ENCODE results near the gene SLC7A5.
"Not testable (repeated sequence)": the region's sequence is repeated elsewhere in the genome, so short reads cannot be mapped to it uniquely, and the experiment has no call there.

The SLC7A5 gene

DNA sequence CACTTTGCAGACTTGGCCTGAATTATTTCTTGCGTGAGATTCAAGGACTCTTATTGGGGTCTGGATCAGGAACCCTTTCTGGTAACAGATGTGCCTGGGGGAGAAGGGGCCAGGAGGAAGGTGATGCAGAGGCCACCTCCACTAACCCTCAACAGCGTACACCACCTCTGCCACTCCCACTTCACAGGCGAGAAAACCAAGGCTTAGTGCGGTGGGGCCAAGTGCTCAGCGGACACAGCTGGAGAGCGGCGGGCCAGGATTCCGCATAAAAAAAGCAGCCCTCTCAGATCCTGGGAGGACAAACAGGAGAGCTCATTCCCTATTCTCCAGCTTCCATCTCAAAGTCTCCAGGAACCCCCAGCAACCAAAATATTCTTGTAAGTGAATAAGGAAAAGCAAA is 51.4 kb downstream of the SLC7A5 start:
- peaks cover 3% of the 10 kb centered on the region for H3K9me3 ChIP-seq (ENCODE audit: control insufficient read depth, low read depth, low read length)
- H3K27me3 ChIP-seq (ENCODE audit: control insufficient read depth, insufficient read depth, low read length) = peaks cover 6% of the 10 kb centered on the region
- H3K4me3 ChIP-seq (ENCODE audit: low read length) = no peak overlapping the region
- no peak overlapping the region for H3K9ac ChIP-seq (ENCODE audit: low read length)
- peaks cover 12% of the 10 kb centered on the region for H3K4me1 ChIP-seq (ENCODE audit: control insufficient read depth, low read depth, low read length)
- H3K36me3 ChIP-seq (ENCODE audit: control insufficient read depth, low read depth, low read length) = no peaks in the 10 kb centered on the region
- no peak overlapping the region for H3K27ac ChIP-seq (ENCODE audit: low read length)

DNA sequence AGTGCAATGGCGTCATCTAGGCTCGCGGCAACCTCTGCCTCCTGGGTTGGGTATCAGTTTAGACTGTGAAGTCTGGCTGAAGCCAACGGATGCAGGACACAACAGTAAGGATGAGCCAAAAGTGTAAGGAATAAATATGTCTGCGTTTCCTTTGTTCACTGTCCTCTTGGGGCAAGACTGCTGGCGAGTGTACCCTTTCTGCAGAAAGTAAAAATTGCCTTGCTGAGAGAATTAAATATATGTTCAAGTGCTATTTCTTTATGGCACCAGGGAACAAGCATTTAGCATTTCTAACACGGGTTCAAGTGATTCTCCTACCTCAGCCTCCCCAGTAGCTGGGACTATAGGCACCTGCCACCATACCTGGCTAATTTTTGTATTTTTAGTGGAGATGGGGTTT is 51.9 kb downstream of the SLC7A5 start:
- not testable (repeated sequence) for H3K27me3 ChIP-seq (ENCODE audit: control insufficient read depth, insufficient read depth, low read length); H3K4me1 ChIP-seq (ENCODE audit: control insufficient read depth, low read depth, low read length); H3K4me3 ChIP-seq (ENCODE audit: low read length); H3K9ac ChIP-seq (ENCODE audit: low read length); H3K9me3 ChIP-seq (ENCODE audit: control insufficient read depth, low read depth, low read length); H3K27ac ChIP-seq (ENCODE audit: low read length); H3K36me3 ChIP-seq (ENCODE audit: control insufficient read depth, low read depth, low read length)

DNA sequence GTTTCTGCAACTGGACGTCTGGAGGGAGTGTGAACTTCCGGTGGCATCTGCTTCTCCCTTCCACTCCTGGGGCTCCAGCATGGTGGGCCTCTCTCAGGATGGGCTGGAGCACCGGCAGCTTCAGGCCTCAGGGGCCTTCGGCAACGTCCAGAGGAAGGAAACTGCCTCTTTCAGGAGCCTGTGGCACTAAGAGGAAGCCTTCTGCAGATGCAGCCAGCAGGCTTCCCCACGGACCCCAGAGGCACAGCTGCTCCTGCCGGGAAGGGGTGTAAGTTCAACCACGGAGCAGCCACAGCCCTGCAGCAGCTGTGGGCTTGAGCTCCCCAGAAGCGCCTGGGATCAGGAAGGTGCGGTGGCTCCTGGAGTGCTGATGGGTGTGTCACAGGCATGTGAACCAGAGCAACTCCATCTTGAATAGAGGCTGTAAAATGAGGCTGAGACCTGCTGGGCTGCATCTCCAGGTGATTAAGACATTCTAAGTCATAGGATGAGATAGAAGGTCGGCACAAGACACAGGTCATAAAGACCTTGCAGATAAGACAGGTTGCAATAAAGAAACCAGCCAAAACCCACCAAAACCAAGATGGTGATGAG is 52.7 kb downstream of the SLC7A5 start:
- Histone ChIP-seq H3K36me3 (ENCODE audit: control insufficient read depth, low read depth, low read length) (no peaks in the 10 kb centered on the region), H3K4me1 (ENCODE audit: control insufficient read depth, low read depth, low read length) (no peaks in the 10 kb centered on the region), H3K9ac (ENCODE audit: low read length) (no peak overlapping the region)

DNA sequence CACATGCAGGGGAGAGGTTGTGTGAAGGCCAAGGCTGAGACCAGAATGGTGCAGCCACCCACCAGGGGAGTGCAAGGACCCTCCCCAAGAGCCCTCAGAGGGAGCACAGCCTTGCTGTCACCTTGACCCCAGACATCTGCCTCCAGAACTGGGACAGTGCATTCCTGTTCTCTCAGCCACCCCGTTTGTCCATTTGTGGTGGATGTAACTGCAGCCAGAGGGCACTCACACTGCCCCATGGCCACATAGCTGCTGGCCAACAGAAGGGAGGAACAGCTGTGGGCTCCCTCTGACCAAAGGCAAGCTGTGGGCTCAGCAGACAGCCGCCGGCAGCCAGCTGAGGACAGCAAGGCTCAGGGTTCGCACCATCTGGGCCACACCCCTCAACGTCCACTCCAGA is 53.7 kb downstream of the SLC7A5 start:
- Histone ChIP-seq H3K4me3 (ENCODE audit: low read length) (no peak overlapping the region), H3K27ac (ENCODE audit: low read length) (no peak overlapping the region), H3K9me3 (ENCODE audit: control insufficient read depth, low read depth, low read length) (peaks cover 3% of the 10 kb centered on the region), H3K36me3 (ENCODE audit: control insufficient read depth, low read depth, low read length) (no peaks in the 10 kb centered on the region), H3K4me1 (ENCODE audit: control insufficient read depth, low read depth, low read length) (no peaks in the 10 kb centered on the region), H3K27me3 (ENCODE audit: control insufficient read depth, insufficient read depth, low read length) (no peaks in the 10 kb centered on the region), H3K9ac (ENCODE audit: low read length) (no peak overlapping the region)

More for the DNA sequence above, 52.7 kb downstream of the SLC7A5 start:
- Histone ChIP-seq H3K4me3 (ENCODE audit: low read length) (no peak overlapping the region), H3K27me3 (ENCODE audit: control insufficient read depth, insufficient read depth, low read length) (no peaks in the 10 kb centered on the region), H3K9me3 (ENCODE audit: control insufficient read depth, low read depth, low read length) (peaks cover 3% of the 10 kb centered on the region), H3K27ac (ENCODE audit: low read length) (no peak overlapping the region)

DNA sequence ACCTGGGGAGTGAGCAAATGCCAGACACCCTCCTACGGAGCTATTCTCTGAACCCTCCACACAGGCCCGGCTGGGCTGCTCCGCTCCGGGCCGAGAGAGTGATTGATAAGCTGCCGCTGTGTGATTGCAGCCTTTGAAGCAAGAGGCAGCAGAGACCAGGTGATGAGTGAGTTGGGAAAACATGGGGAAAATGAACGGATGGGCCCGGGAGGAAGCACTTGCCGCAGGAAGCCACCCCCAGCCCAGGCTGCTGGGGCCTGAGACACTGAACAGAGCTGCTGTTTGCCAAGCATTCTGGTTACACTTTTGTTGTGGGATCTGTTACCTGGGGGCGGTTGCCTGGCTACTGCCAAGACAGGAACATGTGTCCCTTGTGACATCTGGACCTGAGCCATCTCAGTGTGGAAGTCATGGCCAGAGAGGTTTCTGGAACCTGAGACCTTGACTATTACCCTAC is 57.1 kb downstream of the SLC7A5 start:
- Histone ChIP-seq H3K4me3 (ENCODE audit: low read length) (no peak overlapping the region), H3K4me1 (ENCODE audit: control insufficient read depth, low read depth, low read length) (no peaks in the 10 kb centered on the region), H3K9ac (ENCODE audit: low read length) (no peak overlapping the region)

DNA sequence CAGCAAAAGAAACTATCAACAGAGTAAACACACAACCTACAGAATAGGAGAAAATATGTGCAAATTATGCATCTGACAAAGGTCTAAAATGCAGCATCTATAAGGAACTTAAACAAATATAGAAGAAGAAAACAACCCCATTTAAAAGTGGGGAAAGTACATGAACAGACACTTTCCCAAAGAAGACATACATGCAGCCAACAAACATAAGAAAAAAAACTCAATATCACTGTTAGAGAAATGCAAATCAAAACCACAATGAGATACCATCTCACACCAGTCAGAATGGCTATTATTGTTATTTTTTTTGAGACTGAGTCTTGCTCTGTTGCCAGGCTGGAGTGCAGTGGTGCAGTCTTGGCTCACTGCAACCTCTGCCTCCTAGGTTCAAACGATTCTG is 57.9 kb downstream of the SLC7A5 start:
- not testable (repeated sequence) for H3K4me1 ChIP-seq (ENCODE audit: control insufficient read depth, low read depth, low read length); H3K27me3 ChIP-seq (ENCODE audit: control insufficient read depth, insufficient read depth, low read length); H3K9ac ChIP-seq (ENCODE audit: low read length); H3K27ac ChIP-seq (ENCODE audit: low read length); H3K4me3 ChIP-seq (ENCODE audit: low read length); H3K36me3 ChIP-seq (ENCODE audit: control insufficient read depth, low read depth, low read length); H3K9me3 ChIP-seq (ENCODE audit: control insufficient read depth, low read depth, low read length)

More for the DNA sequence above, 57.1 kb downstream of the SLC7A5 start:
- no peak overlapping the region for H3K27ac ChIP-seq (ENCODE audit: low read length)
- no peaks in the 10 kb centered on the region for H3K9me3 ChIP-seq (ENCODE audit: control insufficient read depth, low read depth, low read length)
- H3K36me3 ChIP-seq (ENCODE audit: control insufficient read depth, low read depth, low read length) = no peaks in the 10 kb centered on the region
- no peaks in the 10 kb centered on the region for H3K27me3 ChIP-seq (ENCODE audit: control insufficient read depth, insufficient read depth, low read length)

DNA sequence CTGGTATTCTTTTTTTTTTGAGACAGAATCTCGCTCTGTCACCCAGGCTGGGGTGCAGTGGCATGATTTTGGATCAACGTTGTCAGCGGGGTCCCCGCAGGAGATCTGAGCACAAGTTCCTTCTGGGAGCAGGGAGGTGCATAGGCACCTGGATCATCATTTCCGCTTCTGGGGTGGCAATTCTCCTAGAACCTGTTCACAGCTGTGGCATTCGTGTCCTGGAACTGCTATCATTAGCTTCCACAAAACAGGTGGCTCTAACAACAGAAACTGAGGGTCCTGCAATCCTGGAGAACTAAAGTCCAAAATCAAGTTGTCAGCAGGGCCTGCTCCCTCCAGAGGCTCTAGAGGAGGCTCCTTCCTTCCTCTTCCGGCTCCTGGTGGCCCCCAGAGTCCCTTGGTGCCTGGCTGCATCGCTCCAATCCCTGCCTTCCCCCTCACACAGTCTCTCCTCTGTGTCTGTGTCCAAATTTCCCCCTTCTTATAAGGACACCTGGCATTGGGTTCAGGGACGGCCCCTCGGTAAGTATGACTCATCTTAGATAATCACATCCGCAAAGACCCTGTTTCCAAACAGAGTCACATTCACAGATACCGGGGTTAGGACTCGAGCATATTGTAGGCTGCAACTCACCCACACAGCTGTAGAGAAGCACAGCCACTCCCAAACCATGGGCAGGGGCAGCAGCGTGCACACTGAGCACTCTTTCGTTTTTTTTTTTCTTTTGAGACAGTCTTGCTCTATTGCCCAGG is 60.0 kb downstream of the SLC7A5 start:
- no peak overlapping the region for H3K4me3 ChIP-seq (ENCODE audit: low read length)
- H3K27me3 ChIP-seq (ENCODE audit: control insufficient read depth, insufficient read depth, low read length) = no peaks in the 10 kb centered on the region
- no peaks in the 10 kb centered on the region for H3K36me3 ChIP-seq (ENCODE audit: control insufficient read depth, low read depth, low read length)
- no peaks in the 10 kb centered on the region for H3K9me3 ChIP-seq (ENCODE audit: control insufficient read depth, low read depth, low read length)
- no peak overlapping the region for H3K27ac ChIP-seq (ENCODE audit: low read length)
- no peak overlapping the region for H3K9ac ChIP-seq (ENCODE audit: low read length)
- H3K4me1 ChIP-seq (ENCODE audit: control insufficient read depth, low read depth, low read length) = no peaks in the 10 kb centered on the region

DNA sequence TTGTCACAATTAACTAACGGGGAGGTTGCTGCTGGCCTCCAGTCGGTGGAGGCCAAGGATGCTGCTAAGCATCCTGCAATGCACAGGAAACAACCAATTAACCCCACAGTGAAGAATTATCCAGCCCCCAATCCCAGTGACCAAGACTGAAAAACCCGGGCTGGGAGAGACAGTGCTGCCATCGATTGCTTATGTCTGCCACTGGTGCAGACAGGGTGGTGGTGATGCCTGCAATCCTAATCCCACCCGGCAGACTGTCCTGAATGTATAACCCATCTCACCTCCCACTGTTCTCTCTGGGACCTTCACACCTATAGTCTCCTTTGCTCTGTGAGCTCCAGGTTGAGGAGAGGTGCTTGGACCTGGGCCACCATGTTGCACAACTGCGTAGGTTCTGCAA is 61.2 kb downstream of the SLC7A5 start:
- H3K36me3 ChIP-seq (ENCODE audit: control insufficient read depth, low read depth, low read length) = no peaks in the 10 kb centered on the region
- H3K27ac ChIP-seq (ENCODE audit: low read length) = no peak overlapping the region
- no peak overlapping the region for H3K9ac ChIP-seq (ENCODE audit: low read length)
- no peaks in the 10 kb centered on the region for H3K4me1 ChIP-seq (ENCODE audit: control insufficient read depth, low read depth, low read length)
- no peaks in the 10 kb centered on the region for H3K27me3 ChIP-seq (ENCODE audit: control insufficient read depth, insufficient read depth, low read length)
- no peaks in the 10 kb centered on the region for H3K9me3 ChIP-seq (ENCODE audit: control insufficient read depth, low read depth, low read length)
- H3K4me3 ChIP-seq (ENCODE audit: low read length) = no peak overlapping the region

DNA sequence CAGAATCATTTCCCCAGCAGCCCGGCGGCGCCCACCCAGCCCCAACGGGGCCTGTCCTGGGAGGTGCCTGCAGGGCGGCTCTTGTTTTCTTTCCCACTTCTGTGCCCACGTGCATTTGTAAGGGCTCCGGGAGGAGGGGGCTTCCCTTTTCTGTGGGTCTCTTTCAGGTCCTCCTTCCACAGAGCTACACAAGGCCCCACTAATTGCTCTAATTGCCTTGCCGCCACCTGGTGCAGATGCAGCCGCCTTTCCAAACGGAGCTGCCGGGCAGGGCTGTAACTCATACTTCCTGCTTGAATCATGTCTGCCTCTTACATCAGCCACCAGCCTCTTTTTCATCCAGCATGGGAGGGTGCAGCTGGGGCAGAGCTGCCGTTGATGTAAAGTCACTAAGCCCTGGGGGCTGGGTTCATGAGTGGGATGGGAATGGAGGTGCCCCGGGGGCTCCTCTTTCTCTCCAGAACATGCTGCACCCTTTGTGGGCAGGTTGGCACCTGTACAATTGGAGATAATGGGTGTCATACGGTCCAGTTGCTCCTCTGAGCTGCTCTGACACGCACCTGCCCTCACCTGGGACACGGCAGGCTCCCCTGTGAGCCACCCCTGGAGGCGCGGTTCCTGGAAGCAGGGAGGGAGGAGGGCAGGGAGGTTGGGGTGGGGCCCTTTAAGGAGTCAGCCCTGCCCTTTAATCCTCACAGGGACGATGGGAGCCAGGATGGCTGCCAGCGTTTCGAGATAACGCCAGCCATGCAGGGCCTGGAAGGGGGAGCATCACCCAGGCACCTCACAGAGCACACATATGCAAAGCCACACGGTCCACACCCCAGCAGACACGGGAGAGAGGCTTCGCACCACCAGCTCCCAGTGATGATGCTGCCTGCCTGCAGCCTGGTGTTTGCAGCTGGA is 62.4 kb downstream of the SLC7A5 start:
- H3K4me1 ChIP-seq (ENCODE audit: control insufficient read depth, low read depth, low read length) = no peaks in the 10 kb centered on the region
- no peak overlapping the region for H3K9ac ChIP-seq (ENCODE audit: low read length)
- no peaks in the 10 kb centered on the region for H3K9me3 ChIP-seq (ENCODE audit: control insufficient read depth, low read depth, low read length)
- no peak overlapping the region for H3K4me3 ChIP-seq (ENCODE audit: low read length)
- no peaks in the 10 kb centered on the region for H3K36me3 ChIP-seq (ENCODE audit: control insufficient read depth, low read depth, low read length)
- H3K27me3 ChIP-seq (ENCODE audit: control insufficient read depth, insufficient read depth, low read length) = no peaks in the 10 kb centered on the region
- no peak overlapping the region for H3K27ac ChIP-seq (ENCODE audit: low read length)

DNA sequence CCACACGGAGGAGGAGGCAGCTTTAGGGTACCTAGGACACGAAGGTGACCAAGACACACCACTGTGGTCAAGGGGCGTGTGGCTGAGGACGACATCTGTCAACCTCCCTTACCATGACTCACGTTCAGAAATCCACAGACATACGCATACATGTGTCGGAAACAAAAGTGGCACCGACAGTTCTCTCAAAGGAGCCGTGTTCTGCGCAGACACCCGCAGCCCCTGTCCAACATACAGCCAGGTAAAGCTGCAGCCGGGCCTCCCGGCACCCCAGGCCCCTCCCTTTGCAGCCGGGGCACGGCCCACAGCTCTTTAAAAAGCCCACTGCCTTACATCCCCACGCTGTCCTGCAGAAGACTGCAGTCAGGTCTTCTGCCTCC is 63.1 kb downstream of the SLC7A5 start:
- no peak overlapping the region for H3K27ac ChIP-seq (ENCODE audit: low read length)
- H3K36me3 ChIP-seq (ENCODE audit: control insufficient read depth, low read depth, low read length) = no peaks in the 10 kb centered on the region
- H3K9ac ChIP-seq (ENCODE audit: low read length) = no peak overlapping the region
- H3K27me3 ChIP-seq (ENCODE audit: control insufficient read depth, insufficient read depth, low read length) = no peaks in the 10 kb centered on the region
- H3K4me3 ChIP-seq (ENCODE audit: low read length) = no peak overlapping the region
- H3K4me1 ChIP-seq (ENCODE audit: control insufficient read depth, low read depth, low read length) = no peaks in the 10 kb centered on the region
- no peaks in the 10 kb centered on the region for H3K9me3 ChIP-seq (ENCODE audit: control insufficient read depth, low read depth, low read length)

DNA sequence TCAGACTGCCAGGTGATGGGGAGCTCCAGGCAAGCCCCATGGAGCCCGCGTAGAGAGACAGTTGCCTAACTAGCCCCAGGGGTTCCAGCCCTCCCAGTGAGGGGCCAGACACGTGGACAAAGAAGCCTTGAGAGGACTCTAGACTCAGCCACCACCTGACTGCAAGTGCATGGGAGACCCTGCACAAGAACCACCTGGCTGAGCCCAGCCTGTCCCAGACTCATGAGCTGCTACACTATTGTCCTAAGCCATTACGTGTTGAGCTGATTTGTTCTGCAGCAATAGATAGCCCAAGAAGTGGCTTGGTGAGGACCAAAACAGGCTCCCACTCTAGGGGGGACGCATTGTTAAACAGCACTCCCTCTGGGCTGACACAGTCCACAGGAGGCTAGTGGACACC is 65.9 kb downstream of the SLC7A5 start:
- Histone ChIP-seq H3K36me3 (ENCODE audit: control insufficient read depth, low read depth, low read length) (no peaks in the 10 kb centered on the region), H3K9me3 (ENCODE audit: control insufficient read depth, low read depth, low read length) (no peaks in the 10 kb centered on the region), H3K4me1 (ENCODE audit: control insufficient read depth, low read depth, low read length) (no peaks in the 10 kb centered on the region), H3K9ac (ENCODE audit: low read length) (no peak overlapping the region), H3K27me3 (ENCODE audit: control insufficient read depth, insufficient read depth, low read length) (no peaks in the 10 kb centered on the region), H3K4me3 (ENCODE audit: low read length) (no peak overlapping the region), H3K27ac (ENCODE audit: low read length) (no peak overlapping the region)
